ENCODE results near the gene CAPN5. TPM values are rescaled to one million over a fixed set of nuclear protein-coding genes. Genes with fewer than 3 reads are reported as not detected.
A peak's percentile ranks its signal among the peaks of the same experiment; 100 is the strongest.

CAPN5 gene
- total RNA-seq, 4 donors from 2014 or later, result 4.0 to 11.3 (median 6.0) TPM

DNA sequence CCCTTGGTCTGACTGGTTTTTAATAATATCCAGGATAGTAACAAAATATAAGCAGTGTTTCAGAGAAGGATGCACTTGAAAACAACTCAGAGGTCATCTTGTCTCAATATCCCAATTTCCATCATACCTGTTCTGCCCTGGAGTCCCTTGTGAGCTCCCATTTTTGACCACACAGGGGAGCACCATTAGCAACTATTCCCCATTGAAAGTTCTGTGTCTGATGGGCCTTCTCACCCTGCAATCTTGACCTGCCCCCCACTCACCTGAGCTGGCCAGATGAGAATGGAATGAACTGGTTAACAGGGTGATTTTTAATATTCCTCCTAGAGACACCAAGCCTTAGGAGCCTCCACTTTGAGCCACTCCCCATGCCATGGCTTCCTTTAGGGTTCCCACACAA lies 3.8 kb upstream of the CAPN5 start:
- Histone ChIP-seq H3K27me3 (no peaks in the 10 kb centered on the region), H3K36me3 (no peaks in the 10 kb centered on the region), H3K9me3 (no peaks in the 10 kb centered on the region), H3K4me3 (no peak overlapping the region), H3K27ac (replicated peaks in 1 of 4) (no peak overlapping the region), H3K4me1 (peaks cover 8 to 23% (median 20%) of the 10 kb centered on the region in 4 donors)
- intact Hi-C loops (cut with DNase I), result no loop called here
- TF ChIP-seq POLR2AphosphoS5 (IDR thresholded peaks at IDR 0.05), result no peak
- DNase-seq (ENCODE audit: extremely low spot score), result no peak

DNA sequence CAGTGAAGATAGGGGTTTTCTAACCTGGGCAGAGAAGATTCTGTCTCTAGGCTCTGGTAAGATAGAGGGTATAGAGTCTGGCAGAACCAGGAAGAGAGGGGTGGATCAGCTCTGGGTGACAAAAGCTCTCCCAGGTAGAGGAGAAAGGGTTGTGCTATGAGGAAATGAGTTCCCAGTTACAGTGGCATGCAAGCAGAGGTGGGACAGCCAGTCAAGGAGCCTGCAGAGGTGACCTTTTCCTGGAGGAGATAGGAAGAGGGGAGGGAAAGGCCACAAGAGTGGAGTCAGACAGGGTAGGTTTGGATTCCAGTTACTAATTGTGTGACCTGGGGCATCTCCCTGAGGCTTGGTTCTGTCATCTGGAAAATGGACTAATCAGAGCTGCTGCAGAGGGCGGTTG lies 3.4 kb upstream of the CAPN5 start:
- Histone ChIP-seq H3K4me1 (peaks cover 8 to 28% (median 25%) of the 10 kb centered on the region in 4 donors), H3K4me3 (no peak overlapping the region), H3K27me3 (no peaks in the 10 kb centered on the region), H3K9me3 (no peaks in the 10 kb centered on the region), H3K36me3 (no peaks in the 10 kb centered on the region), H3K27ac (replicated peaks in 1 of 4) (no peak overlapping the region)
- intact Hi-C loops (cut with DNase I), result no loop called here
- 93% methylated on average over 1 of the region's 1 CpG for WGBS
- TF ChIP-seq POLR2AphosphoS5 (IDR thresholded peaks at IDR 0.05), result no peak
- TF ChIP-seq, protein P1, sequence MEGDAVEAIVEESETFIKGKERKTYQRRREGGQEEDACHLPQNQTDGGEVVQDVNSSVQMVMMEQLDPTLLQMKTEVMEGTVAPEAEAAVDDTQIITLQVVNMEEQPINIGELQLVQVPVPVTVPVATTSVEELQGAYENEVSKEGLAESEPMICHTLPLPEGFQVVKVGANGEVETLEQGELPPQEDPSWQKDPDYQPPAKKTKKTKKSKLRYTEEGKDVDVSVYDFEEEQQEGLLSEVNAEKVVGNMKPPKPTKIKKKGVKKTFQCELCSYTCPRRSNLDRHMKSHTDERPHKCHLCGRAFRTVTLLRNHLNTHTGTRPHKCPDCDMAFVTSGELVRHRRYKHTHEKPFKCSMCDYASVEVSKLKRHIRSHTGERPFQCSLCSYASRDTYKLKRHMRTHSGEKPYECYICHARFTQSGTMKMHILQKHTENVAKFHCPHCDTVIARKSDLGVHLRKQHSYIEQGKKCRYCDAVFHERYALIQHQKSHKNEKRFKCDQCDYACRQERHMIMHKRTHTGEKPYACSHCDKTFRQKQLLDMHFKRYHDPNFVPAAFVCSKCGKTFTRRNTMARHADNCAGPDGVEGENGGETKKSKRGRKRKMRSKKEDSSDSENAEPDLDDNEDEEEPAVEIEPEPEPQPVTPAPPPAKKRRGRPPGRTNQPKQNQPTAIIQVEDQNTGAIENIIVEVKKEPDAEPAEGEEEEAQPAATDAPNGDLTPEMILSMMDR (IDR thresholded peaks at IDR 0.05), result no peak
- no peak for TF ChIP-seq EP300 (IDR thresholded peaks at IDR 0.05)
- no peak for TF ChIP-seq POLR2A (IDR thresholded peaks at IDR 0.05; ENCODE audit: low read depth)
- no peak for DNase-seq (ENCODE audit: extremely low spot score)

DNA sequence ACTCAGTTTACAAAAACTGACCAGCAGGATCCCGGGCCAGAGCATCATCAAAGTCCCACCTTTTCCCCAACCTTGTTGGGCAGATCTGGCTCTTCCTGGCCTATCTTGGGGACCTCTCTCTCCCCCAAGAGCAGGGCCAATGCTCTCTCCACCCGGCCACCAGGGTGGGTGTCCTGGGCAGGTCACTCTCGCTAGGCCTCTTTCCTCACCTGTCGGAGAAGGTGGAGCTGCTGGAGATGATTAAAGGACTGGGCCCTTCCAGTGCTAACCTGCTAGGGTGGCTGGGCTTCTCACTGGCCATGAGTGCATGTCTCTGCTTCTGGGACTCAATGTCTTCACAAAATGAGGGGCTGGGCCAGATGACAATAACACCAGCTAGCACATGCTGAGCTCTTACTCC lies 2.9 kb upstream of the CAPN5 start:
- intact Hi-C loops (cut with DNase I), result no loop called here
- Histone ChIP-seq H3K36me3 (no peaks in the 10 kb centered on the region), H3K9me3 (no peaks in the 10 kb centered on the region), H3K4me1 (peaks cover 8 to 32% (median 28%) of the 10 kb centered on the region in 4 donors), H3K27ac (replicated peaks in 1 of 4) (no peak overlapping the region), H3K27me3 (no peaks in the 10 kb centered on the region), H3K4me3 (no peak overlapping the region)
- WGBS, result 98% methylated on average over 4 of the region's 4 CpGs
- no peak for DNase-seq (ENCODE audit: extremely low spot score)
- TF ChIP-seq POLR2A (IDR thresholded peaks at IDR 0.05; ENCODE audit: low read depth), result no peak

DNA sequence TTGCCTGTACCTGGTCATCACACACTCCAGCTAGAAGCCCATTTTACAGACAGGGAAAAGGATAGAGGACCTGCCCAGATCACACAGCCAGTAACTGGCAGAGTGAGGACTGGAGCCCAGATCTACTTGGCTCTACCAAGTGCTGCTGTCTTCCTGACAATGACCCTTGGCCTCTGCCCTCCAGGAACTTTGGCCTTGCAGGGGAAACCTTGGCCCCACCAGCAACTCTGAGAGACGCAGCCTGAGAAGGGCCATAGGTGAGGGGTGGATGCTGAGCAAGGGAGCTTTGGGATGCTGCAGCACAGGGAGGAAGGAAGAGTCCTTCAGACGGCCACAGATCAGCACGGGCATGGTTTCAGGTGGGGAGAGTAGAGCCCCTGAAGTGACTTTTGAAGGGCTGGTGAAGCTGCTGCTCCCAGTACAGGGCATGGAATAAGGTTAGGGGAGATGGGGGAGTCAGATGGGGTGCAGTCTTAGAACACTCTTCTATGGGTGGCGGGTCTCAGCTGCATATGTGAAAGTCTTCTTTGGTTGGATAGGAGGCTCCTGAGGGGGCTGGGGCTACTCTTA lies 2.0 kb upstream of the CAPN5 start:
- WGBS, result 82% methylated on average over 4 of the region's 4 CpGs
- DNase-seq (ENCODE audit: extremely low spot score), result no peak
- Histone ChIP-seq H3K9me3 (no peaks in the 10 kb centered on the region), H3K27me3 (no peaks in the 10 kb centered on the region), H3K27ac (replicated peaks in 1 of 4) (no peak overlapping the region), H3K36me3 (no peaks in the 10 kb centered on the region), H3K4me1 (peaks cover 8 to 37% (median 31%) of the 10 kb centered on the region in 4 donors), H3K4me3 (no peak overlapping the region)
- TF ChIP-seq, protein P1 (IDR thresholded peaks at IDR 0.05), result no peak
- TF ChIP-seq POLR2AphosphoS5 (IDR thresholded peaks at IDR 0.05) (no peak), EP300 (IDR thresholded peaks at IDR 0.05) (no peak), POLR2A (IDR thresholded peaks at IDR 0.05; ENCODE audit: low read depth) (no peak)
- intact Hi-C loops (cut with DNase I), result no loop called here

DNA sequence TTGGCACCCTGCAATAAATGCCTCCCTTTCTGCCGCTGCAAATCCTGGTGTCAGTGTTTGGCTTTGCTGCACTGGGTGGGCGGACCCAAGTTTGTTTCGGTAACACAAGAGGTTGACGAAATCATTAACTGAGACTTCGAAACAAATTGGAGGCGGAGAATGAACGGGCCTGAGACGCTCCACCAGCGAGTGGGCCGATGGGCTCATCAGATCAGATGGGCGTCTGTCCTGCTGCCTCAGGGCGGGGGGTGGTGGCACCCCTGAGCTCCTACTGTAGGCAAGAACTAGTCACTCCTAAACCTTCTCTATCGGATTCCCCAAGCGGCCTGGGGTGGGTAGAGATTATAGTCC lies 918 bp upstream of the CAPN5 start:
- H3K27me3 ChIP-seq, result no peaks in the 10 kb centered on the region
- H3K27ac ChIP-seq (replicated peaks in 1 of 4), result peak overlapping the region; percentile 91 to 95 (median 94)
- peak; percentile 7 for TF ChIP-seq POLR2A (IDR thresholded peaks at IDR 0.05; ENCODE audit: low read depth)
- no peak for TF ChIP-seq EP300 (IDR thresholded peaks at IDR 0.05)
- TF ChIP-seq POLR2AphosphoS5 (IDR thresholded peaks at IDR 0.05), result peak; percentile 21 to 26
- peaks cover 8 to 38% (median 31%) of the 10 kb centered on the region in 4 donors for H3K4me1 ChIP-seq
- DNase-seq (ENCODE audit: extremely low spot score), result no peak
- intact Hi-C loops (cut with DNase I), result no loop called here
- no peaks in the 10 kb centered on the region for H3K36me3 ChIP-seq
- WGBS, result 44% methylated on average over 11 of the region's 14 CpGs
- peak overlapping the region; percentile 71 to 93 (median 72) for H3K4me3 ChIP-seq
- H3K9me3 ChIP-seq, result no peaks in the 10 kb centered on the region

DNA sequence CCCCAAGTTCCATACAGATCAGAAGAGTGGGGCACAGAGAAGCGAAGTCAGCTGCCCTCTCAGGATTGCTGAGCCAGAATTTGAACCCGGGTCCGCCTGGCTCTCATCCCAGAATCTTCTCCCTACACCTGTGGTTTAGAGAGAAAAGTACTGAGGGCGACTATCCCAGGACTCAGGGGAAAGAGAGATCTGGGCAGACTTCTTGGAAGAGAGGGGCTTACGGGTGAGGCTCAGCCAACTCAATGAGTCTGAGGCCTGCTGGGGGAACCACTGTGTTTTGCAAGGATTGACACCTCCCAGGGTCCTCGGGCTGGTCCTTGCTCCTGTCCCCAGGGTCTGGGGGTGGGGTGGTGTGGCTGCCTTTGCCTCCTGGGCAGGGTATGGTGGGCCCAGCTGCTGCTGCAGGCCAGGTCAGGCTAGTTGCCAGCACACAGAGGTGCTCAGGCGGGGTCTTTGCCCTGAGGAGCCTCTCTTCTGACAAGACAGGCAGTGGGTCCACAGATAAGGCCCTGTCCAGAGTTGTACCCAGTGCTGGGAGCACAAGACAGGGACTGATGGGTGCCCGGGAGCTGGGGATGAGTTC lies 1.2 kb downstream of the CAPN5 start:
- no peak for DNase-seq (ENCODE audit: extremely low spot score)
- peaks cover 17 to 58% (median 47%) of the 10 kb centered on the region in 4 donors for H3K4me1 ChIP-seq
- intact Hi-C loops (cut with DNase I), result no loop called here
- peak overlapping the region in 2 of 4 donors; percentile 33 to 91 for H3K27ac ChIP-seq (replicated peaks in 1 of 4)
- no peaks in the 10 kb centered on the region for H3K36me3 ChIP-seq
- 83% methylated on average over 4 of the region's 8 CpGs for WGBS
- no peaks in the 10 kb centered on the region for H3K9me3 ChIP-seq
- peak overlapping the region; percentile 71 to 93 (median 72) for H3K4me3 ChIP-seq
- no peaks in the 10 kb centered on the region for H3K27me3 ChIP-seq
- TF ChIP-seq, protein P1 (IDR thresholded peaks at IDR 0.05), result no peak
- no peak for TF ChIP-seq EP300 (IDR thresholded peaks at IDR 0.05)
- no peak for TF ChIP-seq POLR2AphosphoS5 (IDR thresholded peaks at IDR 0.05)
- TF ChIP-seq POLR2A (IDR thresholded peaks at IDR 0.05; ENCODE audit: low read depth), result no peak
